Smooth muscle cell of bladder (primary cell): ENCODE results near the gene TUBGCP4. TPM values are rescaled to one million over a fixed set of nuclear protein-coding genes. Genes with fewer than 3 reads are reported as not detected.

Source experiments
- total RNA-seq: library from RNA; depleted of rRNA; stranded (reverse); fragments of >200 nt; gene quantifications from 2 replicates; pipeline ENCODE4 v1.2.3, GENCODE V29; 2014

Gene TUBGCP4
- total RNA-seq: 9.1 and 9.8 TPM in 2 replicates

GRCh38 chr15:43370975-43371974, at the start of gene TUBGCP4, which contains the start of gene ZSCAN29:
TUBGCP4 (plus strand) TSS chr15:43371101; CDS start chr15:43371355, 254 bp downstream.
ZSCAN29 (minus strand) TSS chr15:43371043; CDS start chr15:43369913, 1,130 bp downstream.

DNA sequence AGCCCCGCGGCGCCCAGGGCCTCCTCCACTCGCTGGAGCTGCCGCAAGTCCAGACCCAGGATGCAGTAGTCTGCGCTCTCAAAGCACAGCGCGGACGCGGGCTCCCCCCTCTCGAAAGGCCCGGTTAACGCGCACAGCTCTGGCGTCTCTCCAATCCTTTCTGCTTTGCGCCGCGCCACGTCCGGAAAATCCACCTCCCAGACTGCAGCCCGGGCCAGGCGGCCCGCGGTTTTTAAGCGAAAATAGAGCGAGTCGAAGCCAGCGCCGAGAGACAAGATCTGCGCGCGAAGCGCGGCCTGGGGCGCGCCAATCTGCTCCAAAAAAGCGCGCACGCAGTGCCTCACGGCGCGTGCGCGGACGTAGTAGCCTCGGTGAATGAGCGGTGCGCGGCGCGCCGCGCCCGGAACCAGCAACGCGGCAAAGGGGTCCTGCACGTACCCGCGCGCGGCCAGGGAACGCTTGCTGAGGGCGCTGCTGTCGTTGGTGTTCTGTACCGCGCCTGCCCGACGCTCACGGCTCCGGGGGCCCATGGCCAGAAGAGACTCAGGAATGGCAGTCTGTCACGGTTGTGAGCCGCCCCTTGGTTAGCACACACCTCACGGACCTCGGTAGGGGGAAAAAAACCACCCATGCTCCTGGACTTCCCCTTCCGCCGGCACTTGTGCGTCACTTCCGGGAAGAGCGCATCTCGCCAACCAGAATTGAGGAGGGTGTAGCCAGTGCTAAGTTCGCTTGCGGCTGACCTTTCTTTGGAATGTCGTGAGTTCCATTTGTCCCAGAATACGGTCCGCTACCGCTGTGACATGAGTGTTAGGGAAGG, 40.7 kb upstream of the TUBGCP4 start, which contains the start of gene LCMT2:
Gene LCMT2, minus strand, starts transcription at position 614 of the 820 bp plus-strand sequence. Its CDS starts 84 bp downstream, at position 530.

Other genes with a start within 250 kb of the TUBGCP4 start
- gene TMEM62, start 237.5 kb upstream of the TUBGCP4 start, total RNA-seq: 9.2 and 11.7 TPM in 2 replicates
- 54.5 and 56.8 TPM in 2 replicates for gene CCNDBP1, start 185.7 kb upstream of the TUBGCP4 start, total RNA-seq
- not detected in 2 replicates for gene EPB42, start 150.1 kb upstream of the TUBGCP4 start, total RNA-seq
- gene TGM5, start 104.2 kb upstream of the TUBGCP4 start, total RNA-seq: not detected in 2 replicates
- gene TGM7, start 68.8 kb upstream of the TUBGCP4 start, total RNA-seq: not detected in 2 replicates
- 5.3 and 7.9 TPM in 2 replicates for gene LCMT2, start 40.5 kb upstream of the TUBGCP4 start, total RNA-seq
- gene ZSCAN29, start 58 bp upstream of the TUBGCP4 start, total RNA-seq: 20.2 and 21.1 TPM in 2 replicates
- 83.6 and 88.8 TPM in 2 replicates for gene TP53BP1, start 122.1 kb downstream of the TUBGCP4 start, total RNA-seq
- gene MAP1A, start 146.5 kb downstream of the TUBGCP4 start, total RNA-seq: 38.8 and 40.8 TPM in 2 replicates
- gene PPIP5K1, start 219.1 kb downstream of the TUBGCP4 start, total RNA-seq: 8.7 and 14.7 TPM in 2 replicates
- gene CKMT1B, start 222.9 kb downstream of the TUBGCP4 start, total RNA-seq: not detected in 2 replicates
- gene STRC, start 247.7 kb downstream of the TUBGCP4 start, total RNA-seq: not detected in 2 replicates